DMS 273 treated with DMSO at 0.1 percent for 48 hours (cell line): ENCODE data around the gene RABEP2.
"Not testable (repeated sequence)": the region's sequence is repeated elsewhere in the genome, so short reads cannot be mapped to it uniquely, and the experiment has no call there.

ENCODE experiments used
- DNase-seq: peaks from one replicate; lab custom pipeline; 2025; lab: John Stamatoyannopoulos, UW

The RABEP2 gene

GRCh38 chr16:28903344-28904042 lies 21.5 kb downstream of the RABEP2 start:
- no peak for DNase-seq

DNA sequence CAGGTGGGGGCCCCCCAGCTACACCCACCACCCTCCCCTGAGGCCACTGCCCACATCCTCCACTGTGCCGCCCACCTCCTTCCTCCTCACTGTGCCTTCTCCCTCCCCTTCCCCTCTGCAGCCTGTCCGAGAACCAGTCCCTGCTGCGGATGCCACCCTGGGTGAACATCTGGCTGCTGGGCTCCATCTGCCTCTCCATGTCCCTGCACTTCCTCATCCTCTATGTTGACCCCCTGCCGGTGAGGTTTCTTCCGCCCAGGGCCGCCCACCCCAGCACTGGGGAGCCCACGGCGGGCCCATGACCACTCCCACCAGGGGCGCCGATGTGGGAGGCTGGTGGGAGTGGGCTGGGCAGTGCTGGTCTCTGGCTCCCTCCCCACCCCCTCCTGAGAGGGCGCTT lies 22.1 kb downstream of the RABEP2 start:
- no peak for DNase-seq

- no peak for DNase-seq
These were observed 23.2 kb downstream of the RABEP2 start for GRCh38 chr16:28901862-28902261.

GRCh38 chr16:28900601-28901000 lies 24.4 kb downstream of the RABEP2 start:
- no peak for DNase-seq

DNA sequence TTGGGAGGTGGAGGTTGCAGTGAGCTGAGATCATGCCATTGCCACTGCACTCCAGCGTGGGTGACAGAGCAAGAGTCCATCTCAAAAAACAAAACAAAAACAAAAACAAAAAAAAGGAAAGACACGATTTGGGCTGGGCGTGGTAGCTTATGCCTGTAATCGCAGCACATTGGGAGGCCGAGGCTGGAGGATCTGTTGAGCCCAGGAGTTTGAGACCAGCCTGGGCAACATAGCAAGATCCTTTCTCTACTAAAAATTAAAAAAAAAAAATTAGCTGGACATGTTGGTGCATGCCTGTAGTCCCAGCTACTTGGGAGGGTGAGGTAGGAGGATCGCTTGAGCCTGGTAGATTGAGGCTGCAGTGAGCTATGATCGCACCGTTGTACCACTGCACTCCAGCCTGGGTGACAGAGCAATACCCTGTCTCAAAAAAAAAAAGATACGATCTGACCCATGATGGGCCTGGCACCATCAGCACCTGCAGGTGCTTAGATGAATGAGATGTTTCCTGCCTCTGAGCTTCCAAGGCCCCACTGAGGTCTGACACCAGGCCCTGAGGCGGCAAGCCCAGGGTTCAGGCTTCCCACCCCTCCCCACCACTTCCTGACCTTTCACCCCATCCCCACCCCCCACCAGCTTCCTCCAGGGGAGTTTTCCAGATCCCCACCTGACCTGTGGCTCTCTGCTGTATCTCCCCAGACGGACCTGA lies 25.0 kb downstream of the RABEP2 start:
- no peak for DNase-seq

- DNase-seq = no peak
These were observed 26.1 kb downstream of the RABEP2 start for GRCh38 chr16:28898942-28899341.

GRCh38 chr16:28898266-28898665 lies 26.8 kb downstream of the RABEP2 start:
- DNase-seq = no peak

GRCh38 chr16:28897826-28898225 lies 27.2 kb downstream of the RABEP2 start:
- no peak for DNase-seq

DNA sequence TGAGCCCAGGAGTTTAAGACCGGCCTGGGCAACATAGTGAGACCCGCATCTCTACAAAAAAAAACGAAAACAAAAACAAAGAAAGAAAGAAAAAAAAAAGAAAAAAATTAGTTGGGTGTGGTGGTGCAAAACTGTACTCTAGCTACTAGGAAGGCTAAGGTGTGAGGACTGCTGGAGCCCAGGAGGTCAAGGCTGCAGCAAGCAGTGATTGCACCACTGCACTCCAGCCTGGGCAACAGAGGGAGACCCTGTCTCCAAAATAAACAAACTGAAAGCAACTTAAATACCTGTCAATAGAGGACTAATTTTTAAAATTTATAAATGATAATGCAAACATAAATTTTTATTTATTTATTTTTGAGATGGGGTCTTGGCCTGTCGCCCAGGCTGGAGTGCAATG lies 29.4 kb downstream of the RABEP2 start:
- DNase-seq = no peak

DNA sequence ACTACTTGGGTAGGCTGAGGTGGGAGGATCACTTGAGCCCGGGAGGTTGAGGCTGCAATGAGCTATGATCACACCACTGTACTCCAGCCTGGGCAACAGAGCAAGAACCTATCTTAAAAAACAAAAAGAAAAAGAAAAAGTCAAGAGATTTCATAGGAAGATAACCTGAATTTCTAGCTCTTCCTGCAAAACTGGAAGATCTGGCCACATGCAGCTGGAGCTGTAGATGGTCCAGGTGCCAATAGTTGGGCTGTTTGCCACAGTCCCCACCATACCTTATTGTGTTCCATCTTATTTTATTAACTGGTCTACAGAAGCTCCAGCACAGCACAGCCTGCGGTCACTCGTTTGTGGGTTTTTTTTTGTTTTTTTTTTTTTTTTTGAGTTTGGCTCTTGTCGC lies 31.7 kb downstream of the RABEP2 start:
- no peak for DNase-seq

- DNase-seq = no peak
These were observed 32.8 kb downstream of the RABEP2 start for GRCh38 chr16:28891964-28892890.

DNA sequence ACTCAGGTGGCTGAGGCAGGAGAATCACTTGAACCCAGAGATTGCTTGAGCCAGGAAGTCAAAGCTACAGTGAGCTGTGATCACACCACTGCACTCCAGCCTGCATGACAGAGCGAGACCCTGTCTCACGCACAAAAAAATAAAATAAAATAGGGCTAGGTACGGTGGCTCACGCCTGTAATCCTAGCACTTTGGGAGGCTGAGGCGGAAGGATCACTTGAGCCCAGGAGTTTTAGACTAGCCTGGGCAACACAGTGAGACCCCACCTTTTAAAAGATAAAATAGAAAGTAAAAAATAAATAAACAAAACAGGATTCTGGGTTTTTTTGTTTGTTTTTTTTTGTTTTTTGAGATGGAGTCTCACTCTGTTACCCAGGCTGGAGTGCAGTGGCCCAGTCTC lies 34.7 kb downstream of the RABEP2 start:
- not testable (repeated sequence) for DNase-seq

GRCh38 chr16:28886945-28887344 lies 38.1 kb downstream of the RABEP2 start:
- no peak for DNase-seq

- no peak for DNase-seq
These were observed 41.0 kb downstream of the RABEP2 start for GRCh38 chr16:28884045-28884444.

GRCh38 chr16:28883221-28883996 lies 41.6 kb downstream of the RABEP2 start:
- DNase-seq = no peak

GRCh38 chr16:28882551-28883160 lies 42.4 kb downstream of the RABEP2 start:
- DNase-seq = no peak

DNA sequence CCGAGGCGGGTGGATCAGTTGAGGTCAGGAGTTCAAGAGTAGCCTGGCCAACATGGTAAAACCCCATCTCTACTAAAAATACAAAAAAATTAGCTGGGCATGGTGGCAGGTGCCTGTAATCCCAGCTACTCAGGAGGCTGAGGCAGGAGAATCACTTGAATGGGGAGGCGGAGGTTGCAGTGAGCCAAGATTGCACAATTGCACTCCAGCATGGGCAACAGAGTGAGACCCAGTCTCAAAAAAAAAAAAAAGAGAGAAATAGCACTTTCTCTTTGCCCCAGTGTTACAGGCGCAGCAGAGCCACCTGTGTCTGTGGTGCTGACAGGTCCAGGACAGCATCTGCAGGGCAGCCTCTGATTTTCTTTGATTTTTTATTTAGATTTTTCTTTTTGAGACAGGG lies 43.5 kb downstream of the RABEP2 start:
- not testable (repeated sequence) for DNase-seq

DNA sequence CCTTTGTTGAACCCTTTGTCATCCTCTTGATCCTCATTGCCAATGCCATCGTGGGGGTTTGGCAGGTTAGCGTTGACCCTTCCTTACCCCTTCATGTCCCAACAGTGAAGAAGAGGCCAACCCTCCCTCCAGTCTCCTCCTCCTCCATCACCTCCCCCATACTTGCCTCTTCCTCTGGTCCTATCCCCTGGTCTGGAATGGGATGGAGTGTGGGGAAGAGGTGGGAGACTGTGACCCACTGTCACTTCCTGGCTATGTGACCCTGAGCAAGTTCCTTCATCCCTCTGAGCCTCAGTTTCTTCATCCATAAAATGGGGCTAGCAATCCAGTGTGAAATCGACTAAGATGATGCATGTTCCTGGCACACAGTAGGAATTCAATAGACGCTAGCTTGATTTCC lies 44.1 kb downstream of the RABEP2 start:
- DNase-seq = no peak

DNA sequence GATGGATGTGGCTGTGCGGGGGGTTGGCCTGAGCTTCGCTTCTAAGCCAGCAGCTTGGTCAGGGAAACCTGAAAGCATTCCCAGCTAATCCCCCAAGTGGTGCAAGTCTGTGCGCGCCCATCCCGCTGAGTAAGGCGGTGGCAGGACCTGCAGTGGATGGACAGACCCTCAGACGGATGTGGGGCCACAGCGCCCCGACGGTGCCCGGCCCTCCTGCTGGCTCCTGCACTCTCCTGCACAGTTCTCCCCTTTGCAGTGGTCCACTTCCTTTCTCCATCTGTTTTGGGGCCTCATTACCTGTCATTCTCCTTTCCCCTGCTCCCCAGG lies 44.5 kb downstream of the RABEP2 start:
- DNase-seq = no peak

- DNase-seq = peak; percentile 82
These were observed 45.0 kb downstream of the RABEP2 start for GRCh38 chr16:28879841-28880588.
